HG02852 (cell line): ENCODE measurements around the gene SMG6.
"Not testable (repeated sequence)": the region's sequence is repeated elsewhere in the genome, so short reads cannot be mapped to it uniquely, and the experiment has no call there.

Source experiments
- ATAC-seq: cut with Tn5 transposase; IDR thresholded peaks from one replicate; pipeline ENCODE4 v1.9.1; 2021; ENCODE audit warnings: mild to moderate bottlenecking, moderate library complexity; ENCODE audit not compliant: unreplicated experiment

The SMG6 gene

DNA sequence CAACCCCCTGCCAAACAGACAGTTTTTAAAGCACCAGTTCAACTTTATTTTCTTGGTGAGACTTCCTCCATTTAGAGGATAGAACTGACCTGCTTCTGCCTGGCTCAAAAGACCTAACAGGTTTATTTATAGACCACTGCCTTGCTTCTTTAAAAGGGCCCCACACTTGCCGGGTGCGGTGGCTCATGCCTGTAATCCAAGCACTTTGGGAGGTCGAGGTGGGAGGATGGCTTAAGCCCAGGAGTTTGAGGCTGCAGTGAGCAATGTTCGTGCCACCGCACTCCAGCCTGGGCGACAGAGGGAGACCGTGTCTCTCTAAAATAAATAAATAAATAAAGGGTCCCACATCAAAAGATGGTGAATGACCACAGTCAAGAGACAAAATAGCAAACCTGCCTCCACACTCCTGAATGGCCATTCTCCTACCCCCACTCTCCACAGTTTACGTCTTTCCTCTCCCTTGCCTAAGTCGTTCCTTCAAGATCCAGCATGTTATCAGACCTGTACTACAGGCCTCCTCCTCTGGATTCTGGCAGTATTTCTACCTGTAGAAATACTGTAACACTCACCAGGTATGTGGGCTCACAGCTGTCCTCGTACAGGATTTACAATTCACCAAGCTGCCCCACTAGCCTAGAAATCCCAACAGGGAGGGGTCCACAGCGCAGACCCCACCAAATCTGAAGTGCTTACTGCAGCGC is 95.6 kb downstream of the SMG6 start:
- no peak for ATAC-seq

DNA sequence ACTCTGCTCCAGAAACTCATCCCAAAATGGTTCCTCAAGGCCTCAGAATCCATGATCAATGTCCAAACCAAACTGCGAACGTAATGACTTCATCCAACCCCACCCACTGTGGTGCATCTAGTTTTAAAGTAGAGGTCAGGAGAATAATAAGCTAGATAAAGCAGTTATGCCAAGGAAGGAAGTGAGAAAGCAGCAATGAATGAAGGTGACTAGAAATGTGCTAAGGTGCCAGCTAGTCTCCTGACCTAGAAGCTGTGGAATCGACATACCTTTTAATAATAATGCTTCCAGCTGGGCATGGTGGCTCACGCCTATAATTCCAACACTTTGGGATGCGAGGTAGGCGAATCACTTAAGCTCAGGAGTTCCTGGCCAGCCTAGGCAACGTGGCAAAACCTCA is 99.2 kb downstream of the SMG6 start:
- no peak for ATAC-seq

DNA sequence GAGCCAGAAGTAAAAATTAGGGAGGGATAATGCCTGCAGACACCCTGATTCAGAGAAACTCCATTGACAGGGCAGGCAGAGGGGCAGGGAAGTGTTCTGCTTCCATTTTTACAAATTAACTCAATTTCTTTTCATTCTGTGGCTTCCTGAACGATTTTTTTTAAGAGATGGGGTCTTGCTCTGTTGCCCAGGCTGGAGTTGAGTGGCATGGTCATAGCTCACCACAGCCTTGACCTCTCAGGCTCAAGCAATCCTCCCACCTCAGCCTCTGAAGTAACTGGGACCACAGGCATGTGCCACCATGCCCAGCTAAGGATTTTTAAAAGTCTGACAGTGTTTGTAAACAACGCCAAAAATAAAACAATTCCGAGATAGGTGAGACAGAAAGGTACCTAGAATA is 99.8 kb downstream of the SMG6 start:
- ATAC-seq = no peak

DNA sequence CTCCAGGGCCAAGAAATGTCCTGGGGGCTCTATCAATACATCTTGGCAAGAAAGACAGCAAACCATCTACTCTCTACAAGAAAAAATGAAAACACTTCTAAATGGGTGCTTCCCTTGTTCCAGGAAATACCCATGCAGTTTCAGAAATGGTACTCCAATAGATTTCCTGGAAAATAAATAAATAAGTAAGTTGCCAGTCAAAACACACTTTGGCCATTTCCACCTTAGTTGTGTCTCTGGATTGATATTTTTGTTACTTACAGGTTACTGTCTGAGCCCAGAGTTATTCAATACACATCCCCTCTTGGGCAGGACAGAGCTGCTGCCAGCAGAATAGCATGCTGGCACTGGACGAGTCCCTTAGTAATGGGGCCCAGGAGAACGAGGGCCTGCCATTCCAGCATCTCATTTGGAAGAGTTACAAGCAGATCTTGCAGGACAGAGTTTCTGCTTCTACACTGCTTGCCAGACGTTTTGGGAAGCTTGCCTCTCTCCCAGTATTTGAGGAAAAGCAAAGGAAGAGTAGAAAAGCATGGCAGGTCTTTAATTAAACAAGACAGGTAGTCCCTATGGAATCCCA is 100.5 kb downstream of the SMG6 start:
- no peak for ATAC-seq

DNA sequence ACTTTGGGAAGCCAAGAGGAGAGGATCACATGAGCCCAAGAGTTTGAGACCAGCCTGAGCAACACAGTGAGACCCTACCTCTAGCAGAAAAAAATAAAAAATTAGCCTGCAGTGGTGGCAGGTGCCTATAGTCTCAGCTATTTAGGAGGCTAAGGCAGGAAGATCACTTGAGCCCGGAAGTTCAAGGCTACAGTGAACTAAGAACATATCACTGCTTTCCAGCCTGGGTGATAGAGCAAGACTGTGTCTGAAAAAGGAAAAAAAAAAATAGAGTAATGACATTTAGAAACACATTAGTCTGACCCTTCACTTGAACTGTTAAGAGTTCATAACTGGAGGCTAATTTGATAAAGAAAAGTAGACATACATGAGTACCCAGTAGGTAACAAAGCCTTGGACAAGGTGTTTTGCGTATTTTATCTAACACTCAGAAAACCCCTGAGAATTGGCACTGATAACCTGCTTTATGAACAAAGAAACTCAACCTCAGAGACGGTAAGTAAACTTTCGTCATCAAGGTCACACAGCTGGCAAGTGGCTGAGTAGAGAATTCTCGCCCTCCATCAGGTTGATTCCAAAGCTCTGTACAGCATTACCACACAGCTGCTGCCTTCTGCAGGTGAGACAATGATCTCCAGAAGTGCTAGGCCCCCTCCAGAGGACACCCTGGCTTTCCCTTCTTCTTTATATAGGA is 101.1 kb downstream of the SMG6 start:
- ATAC-seq = no peak

DNA sequence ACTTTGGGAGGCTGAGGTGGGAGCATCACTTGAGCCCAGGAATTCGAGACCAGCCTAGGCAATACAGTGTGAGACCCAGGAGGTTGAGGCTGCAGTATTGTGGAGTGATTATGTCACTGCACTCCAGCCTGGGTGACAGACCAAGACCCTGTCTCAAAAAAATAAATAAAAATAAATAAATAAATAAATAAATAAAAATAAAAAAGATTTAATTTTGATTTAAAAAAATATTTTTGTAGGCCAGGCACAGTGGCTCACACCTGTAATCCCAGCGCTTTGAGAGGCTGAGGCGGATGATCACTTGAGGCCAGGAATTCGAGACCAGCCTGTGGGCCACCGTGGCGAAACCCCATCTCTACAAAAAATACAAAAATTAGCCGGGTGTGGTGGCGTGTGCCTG is 104.2 kb downstream of the SMG6 start:
- ATAC-seq = not testable (repeated sequence)

DNA sequence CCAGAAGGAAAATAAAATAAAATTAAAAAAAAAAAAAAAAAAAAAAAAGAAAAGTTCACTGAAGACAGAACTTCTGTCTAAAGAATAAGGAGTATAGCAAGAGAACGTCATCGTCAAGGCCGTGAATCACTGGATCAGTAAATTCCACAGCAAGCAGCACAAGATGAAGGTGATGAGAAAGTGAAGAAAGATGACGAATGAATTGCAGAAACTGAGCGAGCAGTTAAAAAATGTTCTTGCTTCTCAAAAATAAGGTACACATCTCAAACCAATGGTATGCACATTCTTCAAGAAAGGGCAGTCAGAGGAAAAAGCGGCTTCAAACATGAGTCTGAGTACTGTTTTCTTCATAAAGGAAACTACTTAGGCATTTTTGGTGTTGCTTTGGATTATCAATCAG is 104.7 kb downstream of the SMG6 start:
- no peak for ATAC-seq

DNA sequence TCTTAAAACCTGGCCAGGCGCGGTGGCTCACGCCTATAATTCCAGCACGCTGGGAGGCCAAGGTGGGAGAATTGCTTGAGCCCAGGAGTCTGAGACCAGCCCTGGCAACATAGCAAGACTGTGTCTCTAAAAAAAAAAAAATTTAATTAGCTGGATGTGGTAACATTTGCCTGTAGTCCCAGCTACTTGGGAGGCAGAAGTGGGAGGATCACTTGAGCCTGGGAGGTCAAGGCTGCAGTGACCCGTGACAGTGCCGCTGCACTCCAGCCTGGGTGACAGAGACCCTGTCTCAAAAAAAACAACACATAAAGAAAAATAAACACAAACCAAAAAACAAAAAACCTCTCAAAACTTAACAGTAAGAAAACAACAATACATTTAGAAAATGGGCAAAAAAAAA is 106.3 kb downstream of the SMG6 start:
- ATAC-seq = no peak

DNA sequence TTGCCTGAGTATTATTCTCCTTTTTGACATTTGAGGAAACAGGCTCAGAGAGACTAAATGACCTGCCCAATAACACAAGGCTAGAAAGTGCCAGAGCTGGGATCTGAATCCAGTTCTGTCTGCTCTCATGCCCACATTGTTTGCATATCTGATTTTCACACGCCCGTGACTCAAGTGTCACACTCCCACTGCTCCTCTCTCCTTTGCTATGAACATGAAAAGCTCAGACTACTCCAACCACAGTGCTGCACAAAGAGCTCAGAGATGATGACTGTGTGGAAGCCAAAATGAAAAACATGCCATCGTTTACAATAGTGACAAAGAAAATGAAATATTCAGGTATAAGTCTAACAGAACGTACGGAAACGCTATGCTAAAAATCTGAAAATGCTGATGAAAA is 107.9 kb downstream of the SMG6 start:
- ATAC-seq = no peak

DNA sequence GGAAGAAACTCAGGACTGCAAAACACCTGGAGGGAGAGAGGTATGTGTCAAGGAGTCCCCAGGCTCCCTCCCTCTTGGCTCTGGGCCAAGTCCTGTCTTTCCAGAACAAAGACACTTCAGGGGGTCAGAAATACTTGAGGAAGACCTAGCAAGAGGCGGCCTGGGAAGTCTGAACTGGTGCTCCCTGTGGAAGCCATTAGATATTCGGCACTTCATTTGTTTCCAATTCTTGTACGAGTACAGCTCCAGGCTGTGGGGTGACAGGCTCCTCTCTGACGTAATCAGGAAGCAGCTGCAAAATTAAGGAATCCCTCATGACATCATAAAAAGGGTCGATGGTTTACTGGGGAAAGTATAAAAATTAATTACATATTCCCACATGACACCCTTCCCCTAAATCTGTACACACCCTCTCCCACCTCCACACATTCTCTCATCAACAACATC is 108.7 kb downstream of the SMG6 start:
- no peak for ATAC-seq

DNA sequence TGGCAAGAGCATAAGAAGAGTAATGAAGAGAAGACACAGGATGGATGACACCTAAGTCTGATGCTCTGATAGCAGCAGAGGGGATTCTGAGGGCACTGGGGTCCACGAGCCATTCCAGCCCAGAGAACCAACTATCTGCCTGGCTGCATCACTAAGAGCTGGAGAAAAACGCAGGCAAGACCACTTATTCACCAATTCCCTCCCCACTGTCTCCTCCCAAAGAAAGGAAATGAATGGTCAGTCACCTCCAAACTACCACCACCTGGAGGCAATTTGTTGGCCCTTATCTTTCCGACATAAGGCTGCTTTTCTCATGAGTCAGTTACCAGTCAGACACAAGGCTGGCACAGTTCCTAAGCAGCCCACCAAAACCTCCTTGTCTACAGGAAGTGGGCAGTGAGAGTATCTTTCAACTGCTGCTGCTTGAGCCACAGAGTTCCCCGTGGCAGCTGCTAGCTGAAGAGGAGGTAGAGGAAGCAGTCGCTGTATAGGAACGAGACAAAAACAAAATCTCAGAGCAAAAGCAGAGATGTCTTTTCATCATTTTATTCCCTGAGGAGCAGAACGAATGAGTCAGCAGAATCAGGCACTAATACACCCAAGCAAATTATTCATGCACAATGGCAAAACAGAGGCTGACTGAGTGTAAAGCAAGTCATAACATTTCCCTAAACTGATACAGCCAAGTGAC is 111.1 kb downstream of the SMG6 start:
- ATAC-seq = no peak

DNA sequence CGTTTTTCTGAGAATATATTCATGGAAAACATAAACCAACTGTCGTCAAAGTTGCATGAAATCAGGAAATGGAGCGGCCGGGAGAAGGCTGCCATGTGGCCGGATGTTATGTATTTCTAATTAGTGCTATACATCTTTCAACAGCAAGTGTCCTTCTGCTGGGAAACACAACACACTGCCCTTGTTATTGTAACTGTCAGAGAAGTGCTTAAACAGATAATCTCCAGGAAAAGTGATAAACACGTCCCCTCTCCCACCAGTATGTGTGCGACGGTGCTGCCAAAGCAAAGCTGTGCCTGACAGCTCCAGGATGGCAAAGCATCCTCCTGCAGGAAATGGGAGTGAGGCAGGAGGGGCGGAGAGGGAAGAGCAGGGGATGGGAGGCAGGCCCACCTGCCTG is 111.8 kb downstream of the SMG6 start:
- ATAC-seq = no peak

DNA sequence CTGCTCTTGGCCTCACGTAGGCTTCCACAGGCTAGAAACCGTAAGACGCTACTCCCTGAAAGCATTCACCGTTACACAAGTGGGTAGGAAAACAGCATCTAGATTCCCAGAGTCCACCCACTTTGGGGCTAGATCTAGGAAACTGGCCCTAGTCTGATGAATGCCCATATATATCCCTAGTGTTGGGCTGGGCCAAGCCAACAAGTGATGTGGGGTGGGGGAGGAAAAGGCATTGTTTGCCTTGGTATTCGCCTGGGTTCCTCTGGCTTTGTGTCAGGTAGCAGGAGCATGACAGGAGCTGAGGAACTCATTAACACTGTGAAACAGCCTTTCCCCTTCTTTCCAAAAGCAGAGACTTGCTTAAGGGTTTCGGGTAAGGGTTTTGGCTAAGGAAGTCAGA is 112.4 kb downstream of the SMG6 start:
- no peak for ATAC-seq

DNA sequence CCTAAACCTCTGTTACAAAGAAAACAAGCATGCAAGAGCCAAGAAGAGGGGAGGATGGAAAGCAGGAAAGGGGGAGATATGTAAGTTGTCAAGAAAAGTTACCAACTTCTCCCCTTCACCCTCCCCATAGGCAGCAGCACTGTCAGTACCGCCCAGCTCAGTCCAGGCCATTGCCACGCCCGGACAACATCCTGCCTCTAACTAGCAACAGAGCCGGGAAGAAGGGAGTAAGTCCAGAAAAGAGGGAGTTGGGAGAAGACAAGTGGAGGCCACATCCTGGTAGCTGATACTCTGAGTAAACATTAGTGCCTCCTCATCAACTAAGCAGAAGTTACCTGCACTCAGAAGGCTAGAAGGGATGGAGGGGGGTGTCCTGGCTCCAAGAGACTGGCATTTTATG is 113.6 kb downstream of the SMG6 start:
- ATAC-seq = no peak

DNA sequence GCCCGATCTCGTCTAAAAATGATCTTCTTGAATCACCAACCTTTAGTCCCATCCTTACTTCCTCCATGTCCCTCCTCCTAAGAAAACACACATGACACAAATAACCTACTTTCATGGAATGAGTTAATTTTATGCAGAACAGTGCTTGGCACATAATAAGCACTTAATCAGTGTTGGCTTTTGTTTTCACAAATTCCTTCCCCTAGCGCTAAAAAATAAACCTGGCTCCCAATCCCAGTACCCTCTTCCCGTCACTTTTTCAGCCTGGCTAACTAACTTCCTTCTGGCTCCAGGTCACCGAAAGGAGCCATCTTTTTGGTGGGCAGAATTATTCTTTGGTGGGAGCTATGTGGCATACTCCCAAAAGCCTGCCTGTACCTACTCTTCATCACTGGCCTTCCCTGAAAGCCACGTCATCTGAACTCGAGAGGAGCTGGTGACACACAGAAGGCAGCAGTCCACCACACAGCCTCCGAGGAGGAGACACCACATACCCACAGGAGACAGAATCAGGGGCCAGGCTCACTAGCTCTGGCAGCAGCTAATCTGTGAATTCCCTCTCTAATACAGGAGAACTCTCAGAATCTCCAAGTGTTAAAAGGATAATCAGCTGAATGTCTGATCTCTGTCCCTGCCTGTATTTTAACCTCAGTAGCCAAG is 114.5 kb downstream of the SMG6 start:
- no peak for ATAC-seq

DNA sequence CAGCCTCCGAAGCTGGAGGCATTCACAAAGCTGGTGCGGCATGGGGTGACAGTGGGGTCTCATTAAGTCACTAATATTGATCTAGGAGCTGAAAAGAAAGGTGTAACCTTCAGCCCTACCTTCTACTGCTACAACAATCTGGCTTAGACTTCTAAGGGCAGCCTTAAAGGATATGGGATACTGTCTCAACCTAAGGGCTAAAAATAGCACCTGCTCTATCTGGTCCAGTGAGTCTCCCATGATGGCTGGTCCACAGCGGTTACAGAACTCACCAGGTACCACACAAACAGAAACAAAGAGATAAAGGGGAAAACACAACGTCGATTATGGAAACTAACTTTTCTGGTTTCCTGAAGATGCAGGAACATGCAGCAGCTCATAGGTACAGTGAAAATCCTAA is 115.8 kb downstream of the SMG6 start:
- no peak for ATAC-seq

DNA sequence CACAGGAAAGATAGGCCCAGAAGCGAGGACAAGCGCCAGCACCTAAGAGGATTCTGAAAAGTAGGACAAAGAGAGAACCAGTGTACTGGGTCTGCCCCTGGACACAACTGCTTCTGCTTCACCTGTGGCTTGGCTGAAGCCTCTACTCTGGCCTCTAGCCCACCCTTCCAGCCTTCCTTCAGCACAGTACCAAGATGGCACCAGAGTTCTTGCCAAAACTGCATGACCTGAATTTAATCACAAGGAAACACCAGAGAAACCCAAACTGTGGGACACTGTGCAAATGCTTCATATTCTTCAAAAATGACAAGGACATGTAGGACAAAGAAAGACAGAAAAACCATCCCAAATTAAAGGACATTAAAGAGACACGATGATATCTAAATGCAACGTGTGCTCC is 116.6 kb downstream of the SMG6 start:
- no peak for ATAC-seq

DNA sequence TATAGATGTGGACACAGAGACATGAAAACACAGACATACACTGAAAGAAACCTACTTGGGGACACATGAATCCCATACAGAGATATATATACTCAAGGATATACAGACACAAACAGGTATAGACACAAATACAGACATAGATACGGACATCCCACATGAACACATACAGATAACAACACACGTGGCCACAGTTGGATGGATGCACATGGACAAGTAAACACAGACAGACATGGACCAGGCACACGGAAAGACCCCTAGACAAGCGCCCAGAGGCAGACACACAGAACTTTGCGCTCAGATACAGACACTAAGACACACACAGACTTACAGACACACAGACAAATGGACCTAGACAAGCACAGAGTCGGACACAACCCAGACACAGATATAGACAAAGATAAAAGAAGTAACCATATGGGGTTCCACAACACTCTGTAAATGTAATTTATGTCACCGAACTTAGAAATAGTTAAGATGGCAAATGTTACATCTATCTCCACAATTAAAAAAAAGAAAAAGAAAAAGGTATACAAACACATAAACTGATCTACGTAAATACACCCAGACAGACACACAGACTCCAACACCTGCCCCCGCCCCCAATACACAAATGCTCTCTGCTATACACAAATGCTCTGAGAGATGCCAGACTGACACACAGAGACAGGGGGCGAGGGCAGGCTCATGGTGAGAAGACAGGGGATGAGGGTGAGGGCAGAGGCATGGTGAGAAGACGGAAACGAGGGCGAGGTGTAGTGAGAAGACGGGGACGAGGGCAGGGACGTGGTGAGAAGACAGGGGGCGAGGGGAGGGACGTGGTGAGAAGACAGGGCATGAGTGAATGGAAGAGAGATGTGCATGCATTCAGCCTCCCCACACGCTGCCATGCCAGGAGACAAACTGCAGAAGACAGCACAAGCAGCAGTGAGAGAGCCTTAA is 118.3 kb downstream of the SMG6 start:
- no peak for ATAC-seq

DNA sequence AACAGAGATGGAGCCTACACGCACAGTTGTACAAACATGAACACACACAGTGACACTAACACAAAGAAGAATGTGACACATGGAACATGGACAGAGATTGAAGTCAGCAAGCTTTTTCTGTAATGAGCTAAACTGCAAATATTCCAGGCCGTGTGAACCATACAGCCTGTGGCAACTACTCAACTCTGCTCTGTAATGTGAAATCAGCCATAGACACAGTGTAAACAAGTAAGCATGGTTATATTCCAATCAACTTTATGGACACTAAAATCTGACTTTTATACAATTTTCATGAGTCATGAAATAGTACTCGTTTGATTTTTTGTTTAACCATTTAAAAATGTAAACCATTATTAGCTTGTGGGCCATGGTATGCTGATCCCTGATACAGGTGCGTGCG is 120.2 kb downstream of the SMG6 start:
- ATAC-seq = no peak

DNA sequence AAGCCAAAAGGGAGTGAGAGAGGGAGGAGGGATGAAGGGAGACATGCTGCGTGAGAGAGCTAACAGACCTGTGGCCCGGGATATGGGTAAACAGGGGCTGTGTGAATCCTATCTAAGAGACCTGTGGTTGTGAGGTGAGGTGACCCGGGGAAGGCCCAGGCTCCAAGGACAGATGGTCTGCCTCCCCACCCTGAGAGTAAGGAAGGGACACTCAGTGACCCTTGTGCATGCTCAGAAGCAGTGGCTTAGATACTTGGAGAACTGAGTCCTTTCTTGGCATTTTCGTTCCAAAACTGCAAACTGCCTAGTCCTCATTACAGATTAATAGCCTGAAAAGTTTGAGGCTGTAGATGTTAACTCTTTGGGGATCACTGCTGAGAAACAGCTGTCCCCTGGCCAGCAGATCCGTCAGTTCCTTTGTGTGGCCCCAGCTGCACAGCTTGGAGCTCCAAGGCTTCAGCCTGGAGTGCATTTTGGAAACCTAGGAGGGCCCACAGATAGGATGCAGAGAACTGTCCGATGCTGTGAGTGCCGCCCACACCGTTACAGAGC is 121.6 kb downstream of the SMG6 start:
- ATAC-seq = no peak
